HG03469 (cell line): Measurements from ENCODE around the gene TLE4.

Experiments
- ATAC-seq: cut with Tn5 transposase; IDR thresholded peaks from one replicate; pipeline ENCODE4 v1.9.1; 2021; ENCODE audit warnings: mild to moderate bottlenecking, moderate library complexity, moderate number of reproducible peaks; ENCODE audit not compliant: unreplicated experiment

Gene TLE4

DNA sequence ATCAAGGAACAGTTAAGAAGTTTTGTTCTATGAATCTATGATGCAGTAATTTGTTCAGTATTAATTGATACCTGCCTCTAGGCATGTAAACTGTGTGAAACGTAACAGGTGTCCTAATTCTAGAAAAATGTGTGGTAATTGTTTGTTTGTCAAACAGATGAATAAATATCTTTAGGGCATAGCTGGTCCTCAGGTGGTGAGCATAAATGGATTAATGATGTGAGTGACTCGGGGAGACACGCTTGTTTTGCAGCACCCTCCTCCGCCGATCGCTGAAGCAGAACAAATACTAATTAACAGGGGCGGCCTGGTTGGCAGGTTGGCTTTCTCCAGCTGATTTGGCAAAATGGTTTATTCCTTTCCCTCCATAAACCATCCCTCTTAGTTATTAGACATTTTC is 88.8 kb downstream of the TLE4 start:
- ATAC-seq, result no peak

GRCh38 chr9:79661279-79661678 is 89.5 kb downstream of the TLE4 start:
- no peak for ATAC-seq

- no peak for ATAC-seq
Measured at GRCh38 chr9:79661886-79662536, 90.2 kb downstream of the TLE4 start.

DNA sequence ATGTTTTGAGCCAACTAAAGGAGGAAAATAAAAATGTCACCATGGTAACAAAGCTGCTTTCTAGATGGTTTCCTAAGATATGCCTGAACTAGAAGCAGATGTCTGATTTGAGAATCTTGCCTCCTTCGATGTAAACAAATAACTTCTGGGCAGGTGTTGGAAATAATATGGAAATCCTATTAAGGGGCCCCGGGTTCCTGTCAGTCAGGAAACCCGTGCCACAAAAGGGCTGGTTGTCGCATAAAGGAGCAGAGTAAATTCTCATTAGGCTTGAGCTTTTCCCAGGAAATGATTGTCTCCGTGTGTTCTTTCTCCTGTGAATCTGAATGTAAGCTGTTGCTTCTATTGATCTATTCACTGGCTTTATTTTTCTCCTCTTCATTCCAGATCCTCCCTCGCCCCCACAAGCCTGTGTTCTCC is 90.8 kb downstream of the TLE4 start:
- ATAC-seq, result no peak

DNA sequence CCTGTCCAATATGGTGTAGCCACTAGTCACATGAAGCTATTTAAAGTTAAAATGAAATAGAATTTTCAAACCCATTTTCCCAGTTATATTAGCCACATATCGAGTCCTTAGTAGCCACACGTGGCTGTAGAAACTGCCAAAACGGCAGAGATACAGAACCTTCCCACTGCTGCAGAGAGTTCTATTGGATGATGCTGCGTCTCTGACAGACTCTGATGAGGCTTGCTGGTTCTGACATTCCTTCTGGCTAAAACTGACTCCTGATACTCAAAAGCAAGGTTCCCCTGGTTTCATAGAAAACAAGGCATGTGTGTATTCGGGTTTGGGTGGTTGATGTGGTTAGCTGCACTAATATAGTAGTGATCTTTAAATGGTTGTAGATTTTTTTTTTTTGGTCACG is 91.5 kb downstream of the TLE4 start:
- ATAC-seq, result no peak

DNA sequence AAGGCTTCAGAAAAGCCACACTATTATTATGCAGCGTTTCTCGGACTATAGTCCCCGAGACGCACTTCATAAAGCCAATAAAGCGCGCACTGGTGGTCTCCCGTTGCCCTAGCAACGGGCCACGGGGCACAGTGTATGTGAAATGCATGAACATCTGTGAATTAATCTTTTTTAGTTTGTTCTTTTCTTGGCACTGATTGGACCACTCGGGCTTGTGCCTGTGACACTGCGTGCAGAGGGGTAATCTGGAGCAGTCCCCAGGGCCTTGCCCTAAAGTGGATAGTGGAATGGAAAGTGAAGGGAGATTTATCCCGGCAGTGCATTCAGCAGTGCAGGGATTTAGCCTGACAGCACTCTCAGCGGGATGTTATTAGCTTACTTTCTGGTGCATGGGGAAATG is 92.1 kb downstream of the TLE4 start:
- no peak for ATAC-seq

DNA sequence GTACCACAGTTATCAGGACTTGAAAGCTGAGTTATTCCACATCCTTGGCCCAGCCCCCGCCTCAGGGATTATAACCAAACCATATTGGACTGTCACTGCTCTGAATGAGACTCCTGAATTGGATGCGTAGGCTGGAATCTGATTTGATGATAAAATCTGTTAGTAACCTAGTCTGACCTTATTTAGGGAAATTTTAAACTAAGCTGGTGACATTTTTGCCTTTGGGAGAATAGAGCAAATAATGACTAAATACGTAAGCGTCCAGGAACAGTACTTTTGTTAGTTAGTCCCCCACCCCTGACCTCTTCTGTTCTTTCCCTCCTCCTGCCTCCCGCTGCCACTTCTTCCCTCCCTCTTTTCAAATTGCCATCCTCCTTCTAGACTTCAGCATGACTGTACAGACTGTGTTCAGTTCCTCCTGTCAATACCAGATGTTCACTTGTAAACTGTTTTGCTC is 92.6 kb downstream of the TLE4 start:
- ATAC-seq, result no peak

GRCh38 chr9:79665369-79665768 is 93.6 kb downstream of the TLE4 start:
- no peak for ATAC-seq

DNA sequence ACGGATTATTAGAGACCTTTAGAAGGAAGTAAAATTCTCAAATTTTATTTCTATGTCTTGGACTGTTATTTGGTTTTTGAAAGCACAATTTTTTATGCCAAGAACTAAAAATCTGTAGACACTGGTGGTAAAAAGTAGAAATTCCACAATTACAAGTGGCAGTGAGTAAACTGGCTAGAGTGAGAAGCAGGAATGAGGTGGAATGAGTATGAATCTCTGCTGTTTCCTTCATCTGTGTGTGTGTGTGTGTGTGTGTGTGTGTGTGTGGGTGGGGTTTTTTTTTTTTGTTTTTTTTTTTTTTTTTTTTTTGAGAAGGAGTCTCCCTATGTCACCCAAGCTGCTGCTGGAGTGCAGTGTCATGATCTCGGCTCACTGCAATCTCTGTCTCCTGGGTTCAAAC is 94.2 kb downstream of the TLE4 start:
- no peak for ATAC-seq

DNA sequence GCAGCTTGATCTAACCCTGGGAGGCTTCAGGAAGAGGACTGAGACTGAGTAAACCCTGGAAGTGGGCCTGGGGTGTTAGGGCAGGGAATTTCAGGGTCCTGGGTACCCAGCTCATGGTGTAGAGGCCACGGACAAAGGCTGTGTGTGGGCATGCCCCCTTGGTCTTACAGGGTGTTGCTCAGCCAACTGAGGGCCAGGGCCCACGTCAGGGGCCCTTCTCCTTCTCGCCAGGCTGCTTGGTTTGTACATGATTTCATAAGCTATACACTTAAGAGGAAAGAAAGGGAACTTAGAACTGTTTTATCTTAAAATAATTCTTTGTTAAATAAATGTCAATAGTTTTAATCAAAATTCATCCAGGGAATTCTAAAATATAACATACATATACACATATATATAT is 95.4 kb downstream of the TLE4 start:
- ATAC-seq, result no peak

- ATAC-seq, result no peak
Measured at GRCh38 chr9:79667817-79668436, 96.2 kb downstream of the TLE4 start.

DNA sequence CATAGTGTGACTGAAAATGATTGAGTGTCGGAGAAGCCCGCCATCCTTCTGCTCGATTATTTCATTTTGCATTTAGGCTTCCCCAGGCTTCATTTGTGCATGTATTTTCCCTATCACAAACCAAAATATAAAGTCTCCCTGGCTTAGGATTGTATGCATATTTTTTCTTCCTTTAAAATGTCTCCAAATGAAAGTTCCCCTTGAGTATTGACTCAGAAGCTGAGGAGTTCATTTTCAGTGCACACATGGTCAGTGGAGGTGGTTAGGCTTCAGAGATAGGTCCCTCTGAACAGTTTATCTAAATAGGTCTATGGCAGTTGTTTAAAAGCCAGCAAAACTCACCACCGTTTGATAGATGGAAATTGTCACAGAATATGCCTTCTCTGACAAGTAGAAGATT is 97.2 kb downstream of the TLE4 start:
- no peak for ATAC-seq

DNA sequence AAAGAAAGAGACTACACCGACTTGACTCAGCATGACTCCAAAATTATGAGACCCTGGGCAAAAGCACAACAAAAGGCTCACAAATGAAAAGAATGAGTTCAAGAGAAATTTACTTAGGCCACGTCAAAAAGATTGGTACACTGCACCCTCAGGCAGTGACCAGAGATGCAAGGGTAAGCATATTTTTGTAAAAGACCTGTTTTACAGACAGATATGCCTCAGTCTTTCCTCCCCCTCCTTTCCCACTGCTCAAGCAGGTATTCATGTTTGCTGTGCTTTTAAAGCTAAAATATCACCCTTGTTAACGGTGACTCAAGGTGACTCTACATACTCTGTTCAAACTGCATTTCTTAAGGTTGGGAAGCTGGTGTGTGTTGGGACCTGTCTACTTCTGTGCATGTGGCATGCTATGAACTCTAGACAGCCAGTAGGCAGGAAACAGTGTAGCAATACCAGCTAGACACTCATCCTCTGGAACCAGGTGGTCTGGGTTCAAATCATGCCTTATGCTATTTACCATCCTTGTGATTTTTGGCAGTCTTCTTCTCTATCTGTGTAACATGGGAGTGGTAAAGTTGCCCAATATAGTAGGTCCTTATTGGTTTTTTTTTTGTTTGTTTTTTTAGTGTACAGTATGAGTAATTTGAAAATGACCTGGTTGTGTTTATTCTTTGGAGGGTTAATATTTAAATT is 98.7 kb downstream of the TLE4 start:
- no peak for ATAC-seq

DNA sequence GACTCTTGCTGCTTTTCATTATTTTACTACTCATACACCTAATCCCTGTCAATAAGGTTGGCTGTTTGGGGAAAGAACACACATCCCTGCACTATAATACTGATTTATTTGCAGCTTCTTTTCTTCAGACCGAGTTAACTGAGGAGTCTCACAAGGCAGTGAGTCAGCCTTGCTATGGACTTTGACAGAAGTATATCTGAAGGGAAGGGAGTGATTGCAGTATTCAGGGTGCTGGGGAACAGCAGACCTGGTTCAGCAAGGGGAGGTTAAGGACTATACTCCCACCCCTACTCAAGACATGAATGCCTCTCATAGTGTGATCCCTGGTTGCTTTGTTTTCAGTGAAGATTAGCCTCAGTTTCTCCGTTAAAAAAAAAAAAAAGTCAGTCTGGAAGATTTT is 99.8 kb downstream of the TLE4 start:
- ATAC-seq, result no peak

GRCh38 chr9:79672236-79672635 is 100.5 kb downstream of the TLE4 start:
- ATAC-seq, result no peak

DNA sequence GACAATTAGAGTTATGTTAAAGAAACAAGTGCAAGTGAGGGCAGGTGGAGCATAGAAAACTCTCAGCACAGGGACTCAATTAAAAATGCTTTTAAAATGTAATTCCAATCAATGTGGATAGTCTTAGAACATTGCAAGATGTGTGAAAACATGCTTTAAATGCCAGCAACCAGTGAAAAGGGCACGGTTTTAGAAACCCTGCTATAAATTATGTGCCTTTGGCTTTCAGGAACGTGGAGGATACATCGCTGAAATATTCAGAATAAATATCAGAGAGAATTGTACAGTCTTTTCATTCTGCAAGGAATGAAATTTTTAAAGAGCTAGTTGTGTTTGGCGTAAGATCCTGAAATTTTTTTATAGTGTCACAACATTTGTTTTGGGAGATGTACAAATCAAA is 101.1 kb downstream of the TLE4 start:
- ATAC-seq, result no peak

- peak; percentile 83 for ATAC-seq
Measured at GRCh38 chr9:79673614-79674013, 101.8 kb downstream of the TLE4 start.

GRCh38 chr9:79674052-79674777 is 102.5 kb downstream of the TLE4 start:
- peak; percentile 21 for ATAC-seq

GRCh38 chr9:79681576-79681975 is 109.8 kb downstream of the TLE4 start:
- no peak for ATAC-seq

GRCh38 chr9:79682076-79682736 is 110.4 kb downstream of the TLE4 start:
- ATAC-seq, result no peak

DNA sequence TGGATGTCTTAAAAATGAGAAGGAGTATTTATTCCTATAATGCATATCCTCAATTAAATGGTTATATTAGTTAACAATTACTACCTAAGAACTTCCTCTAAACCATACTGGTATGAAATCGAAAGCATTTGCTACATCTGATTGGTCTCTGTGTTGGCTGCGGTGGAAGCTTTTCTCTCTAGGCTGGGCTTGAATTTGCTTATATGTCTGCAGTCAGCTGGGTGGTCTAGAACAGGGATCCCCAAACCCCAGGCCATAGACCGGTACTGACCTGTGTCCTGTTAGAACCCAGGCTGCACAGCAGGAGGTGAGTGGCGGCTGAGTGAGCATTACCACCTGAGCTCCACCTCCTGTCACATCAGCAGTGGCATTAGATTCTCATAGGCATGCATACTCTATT is 112.3 kb downstream of the TLE4 start:
- ATAC-seq, result no peak
